Neutrophil (primary cell): ENCODE results near the gene RAB14.

Experiments used
- H3K27ac ChIP-seq: fragments of 200-600 bp; sonication (generic); 2 replicates; pipeline ENCODE4 v1.5.1; 2016; ENCODE audit warnings: mild to moderate bottlenecking, moderate library complexity
- H3K27me3 ChIP-seq: fragments of 200-600 bp; sonication (generic); 2 replicates; pipeline ENCODE4 v1.6.0; 2016; ENCODE audit warnings: mild to moderate bottlenecking
- H3K36me3 ChIP-seq: fragments of 200-600 bp; sonication (generic); 2 replicates; pipeline ENCODE4 v1.5.1; 2017
- H3K4me1 ChIP-seq, 2 experiments: fragments of 200-600 bp in 1 of 2; sonication (generic) in 1 of 2; 1 replicate in 1 of 2; 2 replicates in 1 of 2; pipeline versions ENCODE4 v1.5.1 to v1.6.1; 2013 to 2016; ENCODE audit warnings: low read depth in 1 of 2, low read length in 1 of 2, mild to moderate bottlenecking in 1 of 2, moderate library complexity in 1 of 2; ENCODE audit not compliant: control insufficient read depth in 1 of 2, insufficient read depth in 1 of 2
- H3K4me3 ChIP-seq, 2 experiments: fragments of 200-600 bp in 1 of 2; sonication (generic) in 1 of 2; 1 replicate in 1 of 2; 2 replicates in 1 of 2; pipeline ENCODE4 v1.5.1; 2013 to 2016; ENCODE audit warnings: low read depth in 1 of 2, low read length in 1 of 2, mild to moderate bottlenecking in 1 of 2, moderate library complexity in 1 of 2
- H3K9me3 ChIP-seq: fragments of 200-600 bp; sonication (generic); 2 replicates; pipeline ENCODE4 v1.5.1; 2016
- CTCF ChIP-seq: fragments of 200-600 bp; sonication (generic); IDR thresholded peaks from 2 replicates; pipeline ENCODE4 v1.5.1; 2016; ENCODE audit warnings: antibody characterized with exemption

RAB14 gene

GRCh38 chr9:121141306-121141705 lies 60.4 kb downstream of the RAB14 start:
- H3K9me3 ChIP-seq: no peaks in the 10 kb centered on the region
- no peak overlapping the region for H3K27ac ChIP-seq
- peaks cover 90% of the 10 kb centered on the region for H3K36me3 ChIP-seq
- no peak for TF ChIP-seq CTCF
- no peaks in the 10 kb centered on the region for H3K4me1 ChIP-seq
- H3K4me3 ChIP-seq: no peak overlapping the region
- no peaks in the 10 kb centered on the region for H3K27me3 ChIP-seq

GRCh38 chr9:121140162-121140561 lies 61.5 kb downstream of the RAB14 start:
- Histone ChIP-seq H3K27ac (no peak overlapping the region), H3K4me3 (no peak overlapping the region), H3K36me3 (peaks cover 86% of the 10 kb centered on the region), H3K4me1 (no peaks in the 10 kb centered on the region), H3K9me3 (no peaks in the 10 kb centered on the region), H3K27me3 (no peaks in the 10 kb centered on the region)
- TF ChIP-seq CTCF: no peak

- Histone ChIP-seq H3K9me3 (no peaks in the 10 kb centered on the region), H3K4me3 (no peak overlapping the region), H3K27ac (no peak overlapping the region), H3K36me3 (peaks cover 77% of the 10 kb centered on the region), H3K27me3 (no peaks in the 10 kb centered on the region), H3K4me1 (no peaks in the 10 kb centered on the region)
- TF ChIP-seq CTCF: no peak
These were observed 62.7 kb downstream of the RAB14 start for GRCh38 chr9:121138973-121139372.

- no peak overlapping the region for H3K4me3 ChIP-seq
- no peaks in the 10 kb centered on the region for H3K9me3 ChIP-seq
- no peak for TF ChIP-seq CTCF
- H3K36me3 ChIP-seq: peaks cover 73% of the 10 kb centered on the region
- no peak overlapping the region for H3K27ac ChIP-seq
- H3K4me1 ChIP-seq: peaks cover 0 to under 1% of the 10 kb centered on the region in 2 experiments
- H3K27me3 ChIP-seq: no peaks in the 10 kb centered on the region
These were observed 63.1 kb downstream of the RAB14 start for GRCh38 chr9:121138561-121138960.

- peaks cover 46% of the 10 kb centered on the region for H3K36me3 ChIP-seq
- no peak overlapping the region for H3K4me3 ChIP-seq
- no peak for TF ChIP-seq CTCF
These were observed 66.0 kb downstream of the RAB14 start for GRCh38 chr9:121135642-121136041.

More at GRCh38 chr9:121135642-121136041, 66.0 kb downstream of the RAB14 start:
- Histone ChIP-seq H3K9me3 (no peaks in the 10 kb centered on the region), H3K27me3 (no peaks in the 10 kb centered on the region), H3K27ac (no peak overlapping the region), H3K4me1 (peaks cover 0 to 6% of the 10 kb centered on the region in 2 experiments)
